Ovary (tissue), 9 donors: ENCODE results near the gene ARID1B. TPM values are rescaled to one million over a fixed set of nuclear protein-coding genes. Genes with fewer than 3 reads are reported as not detected.

ENCODE experiments used
- DNase-seq, 5 donors: peaks; one replicate each; pipeline ENCODE4 v3.0.0-alpha.2; 2019 to 2020
- H3K27ac ChIP-seq, 2 donors: fragments of 200-600 bp; one replicate each; pipeline versions ENCODE4 v1.5.1 to v1.8.0; 2019 to 2022
- H3K27me3 ChIP-seq: fragments of 200-600 bp; one replicate; pipeline ENCODE4 v1.8.0; 2022
- H3K36me3 ChIP-seq: fragments of 200-600 bp; sonication (generic); one replicate; pipeline ENCODE4 v1.5.1; 2019
- H3K4me1 ChIP-seq: one replicate; pipeline ENCODE4 v1.8.1; 2013; ENCODE audit warnings: mild to moderate bottlenecking, moderate library complexity; ENCODE audit not compliant: insufficient read depth
- H3K4me3 ChIP-seq: fragments of 200-600 bp; sonication (generic); one replicate; pipeline ENCODE4 v1.5.1; 2017
- H3K9me3 ChIP-seq, 2 donors: fragments of 200-600 bp in 1 of 2; sonication (generic) in 1 of 2; one replicate each; pipeline versions ENCODE4 v1.5.1 to v1.8.1; 2013 to 2019; ENCODE audit warnings: mild to moderate bottlenecking in 1 of 2, moderate library complexity in 1 of 2
- CTCF ChIP-seq, 3 donors: fragments of 450-650 bp in 2 of 3; fragments of 200-600 bp in 1 of 3; IDR thresholded peaks; one replicate each; pipeline versions ENCODE4 v1.5.1 to v1.8.0; 2016 to 2022; ENCODE audit warnings: antibody characterized with exemption in 3 of 3, mild to moderate bottlenecking in 1 of 3
- EP300 ChIP-seq: sonication (generic); formaldehyde crosslinking; IDR thresholded peaks from one replicate; pipeline ENCODE4 v1.6.1; 2017; ENCODE audit warnings: antibody characterized with exemption
- POLR2A ChIP-seq: fragments of 450-650 bp; IDR thresholded peaks from one replicate; pipeline ENCODE4 v1.6.1; 2017; ENCODE audit warnings: antibody characterized with exemption, mild to moderate bottlenecking, moderate library complexity
- WGBS, 3 donors: extraction: QIAGEN DNeasy Blood & Tissue Kit in 1 of 3; methylation state at CpG; one replicate each; pipeline versions ENCODE4 v1.1.5 to v1.1.7; 2013 to 2017; 5-methylcytosine and 5-hydroxymethylcytosine counted together
- intact Hi-C, 4 donors: fragments of 100-400 bp; cut with DNase I; formaldehyde crosslinking; loops; one replicate each; pipeline versions ENCODE4 v1.11.0 to v1.15.1; 2022 to 2023
- polyA plus RNA-seq, 2 donors: library from polyadenylated mRNA; stranded (reverse); fragments of 200-250 nt in 1 of 2; fragments of 350-450 nt in 1 of 2; fragmentation: Illumina TruSeq in 1 of 2; extraction: RNeasy Lipid Tissue Mini Kit (QIAGEN cat#74804) in 1 of 2; gene quantifications; one replicate each; pipeline ENCODE4 v1.2.3, GENCODE V29; 2013 to 2014
- total RNA-seq, 7 donors: library from RNA; depleted of rRNA in 2 of 7; stranded (reverse); fragments of >200 nt in 2 of 7; fragmentation: NEBNext Ultra II Directional in 3 of 7; extraction: Animal tissue kit (Norgen Biotek cat#: 25700) in 3 of 7; gene quantifications; one replicate each; pipeline versions ENCODE4 v1.1.0 to v1.2.4, GENCODE V29; 2016 to 2023
- donor health status: DM: no; HTN: no; CAD: no; lungs with moderate emphysema.
- donor health status: DM: no; HTN: no; CAD: no.
- donor health status: Bipolar disorder and iron deficiency.
- donor health status: DM: yes; HTN: yes; CAD: no.
- donor health status: DM: no; HTN: no; CAD: no.
- donor health status: DM: yes; HTN: yes; CAD: no.

The ARID1B gene
- total and polyA plus RNA-seq, 9 donors: 33.2 to 144 (median 105) TPM

- H3K4me1 ChIP-seq: peaks cover 18% of the 10 kb centered on the region
- no peak overlapping the region for H3K4me3 ChIP-seq
- no peak for TF ChIP-seq POLR2A
- no peak for TF ChIP-seq CTCF (IDR thresholded peaks at IDR 0.05)
- no peak for TF ChIP-seq EP300
- no peaks in the 10 kb centered on the region for H3K27me3 ChIP-seq
- H3K9me3 ChIP-seq: no peaks in the 10 kb centered on the region
- intact Hi-C loops: no loop called here
- DNase-seq: no peak
- 43 to 67% (median 58%) methylated on average over 3 of the region's 3 CpGs for WGBS, 3 donors
- no peak overlapping the region for H3K27ac ChIP-seq
- no peaks in the 10 kb centered on the region for H3K36me3 ChIP-seq
Observed at GRCh38 chr6:156953127-156953478, 175.9 kb downstream of the ARID1B start.

GRCh38 chr6:156953479-156954146, 176.4 kb downstream of the ARID1B start:
- Histone ChIP-seq H3K4me1 (peaks cover 18% of the 10 kb centered on the region), H3K27me3 (no peaks in the 10 kb centered on the region), H3K27ac (no peak overlapping the region), H3K9me3 (no peaks in the 10 kb centered on the region), H3K36me3 (no peaks in the 10 kb centered on the region), H3K4me3 (no peak overlapping the region)
- peak in 1 of 5 donors; percentile 47 for DNase-seq
- WGBS, 3 donors: 15 to 25% (median 20%) methylated on average over 7 of the region's 7 CpGs
- TF ChIP-seq CTCF (IDR thresholded peaks at IDR 0.05) (peak in 1 of 3 donors; percentile 43), POLR2A (no peak), EP300 (no peak)
- intact Hi-C loops: no loop called here

GRCh38 chr6:156954191-156954590, 177.0 kb downstream of the ARID1B start:
- H3K27ac ChIP-seq: no peak overlapping the region
- no peak for DNase-seq
- no peaks in the 10 kb centered on the region for H3K27me3 ChIP-seq
- H3K4me1 ChIP-seq: peaks cover 18% of the 10 kb centered on the region
- 70 to 78% (median 71%) methylated on average over 2 of the region's 2 CpGs for WGBS, 3 donors
- no peaks in the 10 kb centered on the region for H3K9me3 ChIP-seq
- no peak overlapping the region for H3K4me3 ChIP-seq
- no peaks in the 10 kb centered on the region for H3K36me3 ChIP-seq
- intact Hi-C loops: no loop called here
- TF ChIP-seq CTCF (IDR thresholded peaks at IDR 0.05) (no peak), POLR2A (no peak), EP300 (no peak)

GRCh38 chr6:156954816-156955215, 177.6 kb downstream of the ARID1B start:
- Histone ChIP-seq H3K27ac (no peak overlapping the region), H3K36me3 (no peaks in the 10 kb centered on the region), H3K4me3 (no peak overlapping the region), H3K9me3 (no peaks in the 10 kb centered on the region), H3K27me3 (no peaks in the 10 kb centered on the region), H3K4me1 (peaks cover 17% of the 10 kb centered on the region)
- TF ChIP-seq EP300: no peak
- TF ChIP-seq POLR2A: no peak
- no peak for TF ChIP-seq CTCF (IDR thresholded peaks at IDR 0.05)
- intact Hi-C loops: no loop called here
- WGBS, 3 donors: 94 to 96% (median 96%) methylated on average over 12 of the region's 12 CpGs
- no peak for DNase-seq
